ENCODE results near the gene PDZRN3.
A peak's percentile ranks its signal among the peaks of the same experiment; 100 is the strongest.

PDZRN3 gene

GRCh38 chr3:73623346-73623745 is 1.4 kb downstream of the PDZRN3 start:
- H3K4me3 ChIP-seq (ENCODE audit: low read depth, low read length), result peak overlapping the region; percentile 75
- no peaks in the 10 kb centered on the region for H3K27me3 ChIP-seq (ENCODE audit: insufficient read depth, low read length)
- H3K27ac ChIP-seq (ENCODE audit: low read depth, low read length), result no peak overlapping the region
- peaks cover 33% of the 10 kb centered on the region for H3K79me2 ChIP-seq (ENCODE audit: control insufficient read depth, insufficient read depth, low read length, unreplicated experiment)
- H3K4me1 ChIP-seq (ENCODE audit: control insufficient read depth, insufficient read depth, low read length, unreplicated experiment), result peaks cover 23% of the 10 kb centered on the region
- no peaks in the 10 kb centered on the region for H3K36me3 ChIP-seq (ENCODE audit: insufficient read depth, low read length)
- H2AFZ ChIP-seq (ENCODE audit: low read length, unreplicated experiment), result peak overlapping the region; percentile 9

DNA sequence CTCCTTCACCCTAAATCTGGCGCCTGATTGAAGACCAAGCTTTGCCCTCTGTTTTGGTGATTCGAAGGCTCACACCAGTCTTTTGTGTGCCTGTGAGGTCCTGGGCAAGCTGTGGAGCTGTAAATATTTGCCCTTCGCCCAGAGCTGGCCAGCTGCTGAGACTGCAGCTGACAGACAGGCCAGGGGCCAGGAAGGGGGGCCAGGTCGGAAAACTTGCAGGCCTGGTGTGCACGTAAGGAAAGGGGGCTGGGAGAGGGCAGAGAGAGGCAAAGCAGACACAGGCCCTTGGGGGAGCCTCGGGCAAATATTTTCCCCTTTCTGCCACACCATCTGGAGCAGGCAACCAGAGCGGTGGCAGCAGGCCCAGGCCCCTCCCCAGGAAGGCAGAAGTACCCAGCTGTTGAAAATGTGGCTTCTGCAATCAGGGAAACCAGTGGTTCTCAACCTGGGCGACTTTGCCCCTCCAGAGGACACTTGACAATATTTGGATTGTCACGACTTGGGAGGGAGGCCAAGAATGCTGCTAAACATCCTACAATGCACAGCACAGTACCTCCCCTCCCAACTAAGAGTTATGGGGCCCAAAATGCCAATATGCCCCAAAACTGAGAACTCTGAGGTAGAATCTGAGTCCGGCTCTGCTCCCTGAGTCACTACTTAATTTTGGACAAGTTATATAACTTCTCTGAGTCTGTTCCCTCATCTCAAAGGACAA is 2.5 kb downstream of the PDZRN3 start:
- Histone ChIP-seq H3K4me3 (ENCODE audit: low read depth, low read length) (peak overlapping the region; percentile 75), H3K36me3 (ENCODE audit: insufficient read depth, low read length) (no peaks in the 10 kb centered on the region), H3K79me2 (ENCODE audit: control insufficient read depth, insufficient read depth, low read length, unreplicated experiment) (peaks cover 38% of the 10 kb centered on the region), H3K4me1 (ENCODE audit: control insufficient read depth, insufficient read depth, low read length, unreplicated experiment) (peaks cover 26% of the 10 kb centered on the region), H3K27ac (ENCODE audit: low read depth, low read length) (0 out of 2 replicates have a peak overlapping the region, but pooled peaks have one; percentile 14), H3K27me3 (ENCODE audit: insufficient read depth, low read length) (no peaks in the 10 kb centered on the region), H2AFZ (ENCODE audit: low read length, unreplicated experiment) (peak overlapping the region; percentile 46)

GRCh38 chr3:73621388-73621787 is 3.4 kb downstream of the PDZRN3 start:
- peaks cover 38% of the 10 kb centered on the region for H3K79me2 ChIP-seq (ENCODE audit: control insufficient read depth, insufficient read depth, low read length, unreplicated experiment)

GRCh38 chr3:73618461-73618860 is 6.3 kb downstream of the PDZRN3 start:
- Histone ChIP-seq H3K36me3 (ENCODE audit: insufficient read depth, low read length) (no peaks in the 10 kb centered on the region), H3K4me3 (ENCODE audit: low read depth, low read length) (no peak overlapping the region), H3K4me1 (ENCODE audit: control insufficient read depth, insufficient read depth, low read length, unreplicated experiment) (peaks cover 31% of the 10 kb centered on the region), H2AFZ (ENCODE audit: low read length, unreplicated experiment) (no peak overlapping the region), H3K27ac (ENCODE audit: low read depth, low read length) (no peak overlapping the region), H3K27me3 (ENCODE audit: insufficient read depth, low read length) (no peaks in the 10 kb centered on the region), H3K79me2 (ENCODE audit: control insufficient read depth, insufficient read depth, low read length, unreplicated experiment) (peaks cover 35% of the 10 kb centered on the region)

More at GRCh38 chr3:73621388-73621787, 3.4 kb downstream of the PDZRN3 start:
- Histone ChIP-seq H3K4me1 (ENCODE audit: control insufficient read depth, insufficient read depth, low read length, unreplicated experiment) (peaks cover 26% of the 10 kb centered on the region), H3K4me3 (ENCODE audit: low read depth, low read length) (peak overlapping the region; percentile 75), H3K27me3 (ENCODE audit: insufficient read depth, low read length) (no peaks in the 10 kb centered on the region), H3K36me3 (ENCODE audit: insufficient read depth, low read length) (no peaks in the 10 kb centered on the region), H2AFZ (ENCODE audit: low read length, unreplicated experiment) (peak overlapping the region; percentile 46), H3K27ac (ENCODE audit: low read depth, low read length) (peak overlapping the region; percentile 14; the same call in 1 of the 2 replicates)

GRCh38 chr3:73616056-73616455 is 8.7 kb downstream of the PDZRN3 start:
- Histone ChIP-seq H3K27ac (ENCODE audit: low read depth, low read length) (no peak overlapping the region), H2AFZ (ENCODE audit: low read length, unreplicated experiment) (no peak overlapping the region), H3K27me3 (ENCODE audit: insufficient read depth, low read length) (no peaks in the 10 kb centered on the region), H3K36me3 (ENCODE audit: insufficient read depth, low read length) (no peaks in the 10 kb centered on the region), H3K79me2 (ENCODE audit: control insufficient read depth, insufficient read depth, low read length, unreplicated experiment) (peaks cover 16% of the 10 kb centered on the region), H3K4me1 (ENCODE audit: control insufficient read depth, insufficient read depth, low read length, unreplicated experiment) (peaks cover 20% of the 10 kb centered on the region), H3K4me3 (ENCODE audit: low read depth, low read length) (no peak overlapping the region)

GRCh38 chr3:73614419-73614818 is 10.3 kb downstream of the PDZRN3 start:
- Histone ChIP-seq H3K4me3 (ENCODE audit: low read depth, low read length) (no peak overlapping the region), H3K79me2 (ENCODE audit: control insufficient read depth, insufficient read depth, low read length, unreplicated experiment) (peaks cover 12% of the 10 kb centered on the region), H2AFZ (ENCODE audit: low read length, unreplicated experiment) (no peak overlapping the region), H3K27ac (ENCODE audit: low read depth, low read length) (no peak overlapping the region), H3K27me3 (ENCODE audit: insufficient read depth, low read length) (no peaks in the 10 kb centered on the region), H3K36me3 (ENCODE audit: insufficient read depth, low read length) (no peaks in the 10 kb centered on the region), H3K4me1 (ENCODE audit: control insufficient read depth, insufficient read depth, low read length, unreplicated experiment) (peaks cover 22% of the 10 kb centered on the region)

DNA sequence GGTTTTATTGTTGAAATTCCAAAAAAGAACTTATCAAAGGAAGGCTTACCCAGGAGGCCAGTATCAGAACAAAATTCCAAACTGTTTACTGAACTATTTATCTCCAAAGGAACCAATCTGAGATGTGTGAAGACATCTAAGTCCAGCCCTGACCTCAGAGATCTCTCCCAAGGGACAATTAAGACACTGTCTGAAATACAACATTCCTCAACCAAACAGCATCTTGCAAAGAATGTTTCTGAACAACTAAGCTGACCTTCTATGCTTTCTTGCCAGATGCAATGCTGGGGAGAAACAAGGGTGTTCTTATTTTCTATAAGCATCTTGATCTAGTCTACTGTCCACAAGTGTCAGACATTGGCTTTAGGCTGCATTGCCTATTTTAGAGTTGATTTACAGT is 13.6 kb downstream of the PDZRN3 start:
- Histone ChIP-seq H3K79me2 (ENCODE audit: control insufficient read depth, insufficient read depth, low read length, unreplicated experiment) (peaks cover 3% of the 10 kb centered on the region), H3K27ac (ENCODE audit: low read depth, low read length) (no peak overlapping the region), H3K36me3 (ENCODE audit: insufficient read depth, low read length) (no peaks in the 10 kb centered on the region), H3K27me3 (ENCODE audit: insufficient read depth, low read length) (no peaks in the 10 kb centered on the region), H3K4me3 (ENCODE audit: low read depth, low read length) (no peak overlapping the region), H2AFZ (ENCODE audit: low read length, unreplicated experiment) (no peak overlapping the region), H3K4me1 (ENCODE audit: control insufficient read depth, insufficient read depth, low read length, unreplicated experiment) (peaks cover 12% of the 10 kb centered on the region)

- Histone ChIP-seq H3K36me3 (ENCODE audit: insufficient read depth, low read length) (no peaks in the 10 kb centered on the region), H3K27me3 (ENCODE audit: insufficient read depth, low read length) (no peaks in the 10 kb centered on the region), H3K27ac (ENCODE audit: low read depth, low read length) (no peak overlapping the region), H3K79me2 (ENCODE audit: control insufficient read depth, insufficient read depth, low read length, unreplicated experiment) (peaks cover 3% of the 10 kb centered on the region), H3K4me3 (ENCODE audit: low read depth, low read length) (no peak overlapping the region), H3K4me1 (ENCODE audit: control insufficient read depth, insufficient read depth, low read length, unreplicated experiment) (peaks cover 12% of the 10 kb centered on the region), H2AFZ (ENCODE audit: low read length, unreplicated experiment) (peak overlapping the region; percentile 17)
Observed at GRCh38 chr3:73610493-73610892, 14.2 kb downstream of the PDZRN3 start.

- no peaks in the 10 kb centered on the region for H3K27me3 ChIP-seq (ENCODE audit: insufficient read depth, low read length)
- H3K4me1 ChIP-seq (ENCODE audit: control insufficient read depth, insufficient read depth, low read length, unreplicated experiment), result peaks cover 9% of the 10 kb centered on the region
- H3K4me3 ChIP-seq (ENCODE audit: low read depth, low read length), result no peak overlapping the region
- H3K27ac ChIP-seq (ENCODE audit: low read depth, low read length), result no peak overlapping the region
- H3K36me3 ChIP-seq (ENCODE audit: insufficient read depth, low read length), result no peaks in the 10 kb centered on the region
- H3K79me2 ChIP-seq (ENCODE audit: control insufficient read depth, insufficient read depth, low read length, unreplicated experiment), result peaks cover 3% of the 10 kb centered on the region
- no peak overlapping the region for H2AFZ ChIP-seq (ENCODE audit: low read length, unreplicated experiment)
Observed at GRCh38 chr3:73609655-73610054, 15.1 kb downstream of the PDZRN3 start.

GRCh38 chr3:73609315-73609641 is 15.5 kb downstream of the PDZRN3 start:
- peaks cover 3% of the 10 kb centered on the region for H3K79me2 ChIP-seq (ENCODE audit: control insufficient read depth, insufficient read depth, low read length, unreplicated experiment)
- peaks cover 8% of the 10 kb centered on the region for H3K4me1 ChIP-seq (ENCODE audit: control insufficient read depth, insufficient read depth, low read length, unreplicated experiment)
- no peaks in the 10 kb centered on the region for H3K36me3 ChIP-seq (ENCODE audit: insufficient read depth, low read length)

More at GRCh38 chr3:73609315-73609641, 15.5 kb downstream of the PDZRN3 start:
- no peaks in the 10 kb centered on the region for H3K27me3 ChIP-seq (ENCODE audit: insufficient read depth, low read length)
- no peak overlapping the region for H2AFZ ChIP-seq (ENCODE audit: low read length, unreplicated experiment)
- H3K27ac ChIP-seq (ENCODE audit: low read depth, low read length), result no peak overlapping the region
- H3K4me3 ChIP-seq (ENCODE audit: low read depth, low read length), result no peak overlapping the region
